ENCODE results near the gene SERINC3.
A peak's percentile ranks its signal among the peaks of the same experiment; 100 is the strongest.
"Not testable (repeated sequence)": the region's sequence is repeated elsewhere in the genome, so short reads cannot be mapped to it uniquely, and the experiment has no call there.

SERINC3 gene

DNA sequence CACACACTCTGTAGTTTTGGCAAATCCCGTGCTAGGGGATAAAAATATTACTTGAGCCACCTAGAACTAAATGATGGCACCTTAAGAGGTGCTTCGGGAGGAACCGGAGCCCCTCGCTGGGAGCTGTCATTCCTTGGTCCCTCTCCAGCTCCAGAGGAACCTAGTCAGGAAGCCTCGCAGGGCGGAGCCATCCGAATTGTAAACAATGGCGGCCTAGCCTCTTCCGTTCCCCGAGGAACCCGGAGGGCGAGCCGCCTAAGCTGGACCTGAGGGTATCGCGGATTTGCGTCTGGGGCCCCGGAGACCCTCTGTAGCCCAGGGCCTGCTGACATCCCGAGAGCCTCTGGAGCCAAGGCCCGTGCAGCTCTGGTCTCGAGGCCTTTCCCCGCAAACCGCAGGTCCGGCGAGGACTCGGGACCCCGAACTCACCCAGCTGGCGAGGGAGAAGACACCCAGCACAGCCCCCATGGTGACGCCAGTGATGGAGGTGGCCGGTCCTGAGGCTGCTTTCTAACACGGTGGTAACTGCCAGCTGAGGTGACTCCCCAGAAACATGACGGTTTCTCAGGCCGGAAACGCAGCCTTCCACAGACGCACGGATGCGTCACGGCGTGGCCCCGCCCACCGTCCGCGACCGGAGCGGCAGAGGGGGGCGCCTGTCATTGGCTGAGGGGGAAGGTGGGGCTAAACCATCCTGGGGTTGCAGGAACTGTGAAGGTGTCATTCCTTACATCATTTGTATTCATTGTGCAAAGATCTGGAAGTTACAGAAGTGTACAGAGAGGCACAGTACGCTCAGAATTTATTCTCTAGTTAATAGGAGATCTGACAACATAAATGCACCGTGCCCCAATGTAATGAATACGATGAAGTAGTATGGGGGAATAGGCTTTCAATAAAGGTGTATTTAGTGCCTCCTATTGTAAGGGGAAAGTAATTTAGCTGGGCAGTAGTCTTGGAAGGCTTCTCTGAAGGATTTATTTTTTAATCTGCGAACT lies at the start of gene SERINC3:
TSS of gene SERINC3 (minus strand) at position 587 of the 998 bp plus-strand sequence. CDS start at position 468, 119 bp downstream.
- peak; percentile 94 for DNase-seq (ENCODE audit: low read depth)

- peak; percentile 63 for DNase-seq (ENCODE audit: low read depth)
These were observed 49.6 kb upstream of the SERINC3 start for GRCh38 chr20:44571362-44571988.

DNA sequence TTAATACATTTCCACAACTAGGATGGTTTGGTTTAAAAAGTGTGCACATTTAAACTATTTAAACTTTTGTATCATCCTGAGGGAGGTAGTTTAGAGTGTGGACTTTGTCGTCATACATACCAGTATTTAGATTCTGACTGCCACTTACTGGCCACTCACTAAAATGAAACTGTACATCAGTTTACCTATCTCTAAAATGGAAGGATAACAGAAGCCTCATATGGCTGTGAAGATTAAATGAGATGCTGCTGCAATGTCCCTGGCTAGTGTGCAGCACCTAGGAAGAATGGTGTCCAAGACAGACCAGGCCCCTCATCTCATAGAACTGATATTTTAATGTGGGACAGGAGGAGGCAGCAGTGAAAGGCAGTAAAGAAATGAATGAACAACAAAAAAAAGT lies 48.5 kb upstream of the SERINC3 start:
- DNase-seq (ENCODE audit: low read depth): no peak

DNA sequence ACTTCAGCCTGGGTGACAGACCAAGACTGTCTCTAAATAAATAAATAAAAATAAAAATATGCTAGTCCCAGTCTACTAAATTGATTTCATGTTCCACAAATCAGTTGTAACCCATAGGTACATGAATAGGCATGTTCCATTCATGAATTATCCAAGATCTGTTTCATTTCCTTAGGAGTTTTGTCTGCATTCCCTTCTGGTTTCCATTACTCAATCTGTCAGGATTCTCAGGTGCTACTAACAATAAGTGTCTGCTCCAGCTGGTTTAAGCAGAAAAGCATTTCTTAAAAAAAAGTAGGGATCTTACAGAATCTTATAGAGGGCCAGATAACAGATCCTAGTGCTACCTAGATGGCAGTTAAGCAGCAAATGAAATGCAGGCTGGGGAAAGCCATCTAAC lies 44.9 kb upstream of the SERINC3 start:
- no peak for DNase-seq (ENCODE audit: low read depth)

DNA sequence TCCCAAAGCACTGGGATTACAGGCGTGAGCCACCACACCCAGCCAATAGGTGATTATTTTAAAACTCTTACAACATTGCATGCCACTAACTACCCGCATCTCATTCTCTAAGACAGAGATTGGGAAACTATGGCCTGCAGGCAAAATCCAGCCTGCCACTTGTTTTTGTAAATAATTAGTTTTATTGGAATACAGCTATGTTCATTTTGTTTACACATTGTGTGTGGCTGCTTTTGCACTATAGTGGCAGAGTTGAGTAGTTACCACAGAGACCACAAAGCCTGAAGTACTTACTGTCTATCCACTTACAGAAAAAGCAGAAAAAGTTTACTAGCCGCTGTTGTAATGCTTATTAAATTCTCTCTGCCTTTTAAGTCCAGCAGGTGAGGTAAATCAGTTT lies 44.1 kb upstream of the SERINC3 start:
- peak; percentile 71 for DNase-seq (ENCODE audit: low read depth)

- no peak for DNase-seq (ENCODE audit: low read depth)
These were observed 40.0 kb upstream of the SERINC3 start for GRCh38 chr20:44561876-44562275.

DNA sequence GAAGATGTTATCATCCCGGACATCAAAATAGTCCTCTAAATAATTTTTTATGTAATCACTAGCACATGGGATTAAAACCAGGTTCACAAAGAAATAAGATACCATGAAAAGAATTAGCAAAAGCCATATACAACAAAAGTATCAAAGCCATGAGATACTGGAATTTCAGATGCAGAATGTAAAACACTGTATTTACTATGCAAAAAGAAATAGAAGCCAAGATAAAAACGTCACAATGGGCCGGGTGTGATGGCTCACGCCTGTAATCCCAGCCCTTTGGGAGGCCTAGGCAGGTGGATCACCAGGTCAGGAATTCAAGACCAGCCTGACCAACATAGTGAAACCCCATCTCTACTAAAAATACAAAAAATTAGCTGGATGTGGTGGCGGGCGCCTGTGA lies 38.9 kb upstream of the SERINC3 start:
- DNase-seq (ENCODE audit: low read depth): not testable (repeated sequence)

- no peak for DNase-seq (ENCODE audit: low read depth)
These were observed 38.4 kb upstream of the SERINC3 start for GRCh38 chr20:44560229-44560628.

- no peak for DNase-seq (ENCODE audit: low read depth)
These were observed 37.4 kb upstream of the SERINC3 start for GRCh38 chr20:44559302-44559701.

DNA sequence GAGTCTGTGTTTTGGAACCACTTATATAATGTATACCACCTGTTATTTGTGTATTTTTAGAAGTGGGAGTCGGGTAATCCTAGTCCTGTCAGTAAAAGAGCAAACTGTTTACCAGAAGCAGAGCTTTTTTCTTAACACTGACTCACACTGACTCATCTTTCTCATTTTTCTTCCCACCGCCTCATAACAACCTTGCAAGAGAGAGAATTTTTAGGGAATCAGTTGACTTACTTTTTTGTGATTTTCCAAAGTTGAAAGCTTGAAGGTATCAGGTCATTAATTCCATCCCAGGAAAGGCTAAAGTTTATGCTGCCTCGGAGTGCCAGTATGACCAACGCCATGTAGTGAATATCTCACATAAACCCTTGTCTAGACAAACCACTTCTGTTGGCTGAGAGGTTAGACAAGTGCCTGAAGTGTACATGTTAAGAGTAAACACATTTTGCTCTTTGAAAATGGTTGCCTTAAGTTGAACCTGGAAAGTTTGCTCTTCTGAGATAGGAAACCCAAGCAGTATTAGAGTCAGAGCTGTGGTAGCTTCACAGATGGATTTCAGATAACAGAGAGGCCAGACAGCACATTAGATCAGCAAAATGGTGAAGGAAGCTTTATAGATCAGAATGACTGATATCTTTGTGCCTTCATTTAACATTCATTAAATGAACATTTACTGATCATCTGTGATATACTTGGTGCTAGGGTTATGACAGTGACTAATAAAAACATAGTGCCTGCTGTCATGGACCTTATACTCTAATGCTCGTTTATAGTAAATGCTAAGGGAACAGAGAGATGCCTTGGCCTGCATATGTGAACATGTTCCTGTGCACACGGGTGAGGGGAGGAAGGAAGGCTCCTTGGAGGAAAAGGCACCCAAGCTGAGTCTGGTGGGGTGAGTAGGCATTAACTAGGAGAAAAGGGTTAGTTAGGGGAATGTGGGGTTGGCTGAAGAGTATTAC lies 31.4 kb upstream of the SERINC3 start:
- DNase-seq (ENCODE audit: low read depth): peak; percentile 87

DNA sequence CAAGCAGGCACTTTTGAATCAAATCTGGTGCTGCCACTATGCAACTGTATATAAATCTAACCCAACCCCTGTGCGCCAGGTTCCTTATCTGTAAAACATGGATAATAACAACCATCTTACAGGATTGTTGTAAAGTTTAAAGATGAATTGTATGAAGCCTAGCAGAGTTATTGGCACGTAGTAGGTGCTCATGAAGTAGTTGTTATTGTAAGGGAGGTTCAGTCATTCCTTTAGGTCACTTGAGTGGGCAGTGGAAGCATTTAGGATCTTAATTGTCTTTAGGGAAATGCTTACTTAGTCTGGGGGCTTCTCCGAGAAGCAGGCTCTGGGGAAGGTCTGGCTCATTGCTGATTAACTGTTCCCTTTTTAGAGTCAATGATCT lies 30.7 kb upstream of the SERINC3 start:
- no peak for DNase-seq (ENCODE audit: low read depth)

GRCh38 chr20:44552050-44552449 lies 30.2 kb upstream of the SERINC3 start:
- no peak for DNase-seq (ENCODE audit: low read depth)

GRCh38 chr20:44549123-44549522 lies 27.3 kb upstream of the SERINC3 start:
- no peak for DNase-seq (ENCODE audit: low read depth)

- no peak for DNase-seq (ENCODE audit: low read depth)
These were observed 25.5 kb upstream of the SERINC3 start for GRCh38 chr20:44547419-44547818.

GRCh38 chr20:44544263-44544662 lies 22.4 kb upstream of the SERINC3 start:
- no peak for DNase-seq (ENCODE audit: low read depth)

DNA sequence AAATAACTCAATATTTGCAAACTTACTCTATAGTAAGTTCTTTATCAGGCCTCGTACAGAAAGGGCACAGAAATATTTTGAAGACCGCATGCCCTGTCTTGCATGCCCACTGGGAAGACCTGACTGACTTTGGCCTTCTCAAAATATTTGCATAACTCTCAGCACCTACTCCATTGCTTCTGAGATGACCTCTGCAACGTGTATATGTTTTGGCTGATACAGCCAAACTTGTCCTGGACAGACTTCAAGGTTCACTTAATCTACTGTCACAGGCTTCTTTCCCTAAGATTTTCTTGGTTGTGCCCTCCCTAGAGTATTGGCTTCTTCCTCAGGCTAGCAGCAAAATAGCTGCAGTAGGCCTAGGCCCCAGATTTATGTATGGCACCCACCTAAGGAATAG lies 21.5 kb upstream of the SERINC3 start:
- DNase-seq (ENCODE audit: low read depth): no peak

DNA sequence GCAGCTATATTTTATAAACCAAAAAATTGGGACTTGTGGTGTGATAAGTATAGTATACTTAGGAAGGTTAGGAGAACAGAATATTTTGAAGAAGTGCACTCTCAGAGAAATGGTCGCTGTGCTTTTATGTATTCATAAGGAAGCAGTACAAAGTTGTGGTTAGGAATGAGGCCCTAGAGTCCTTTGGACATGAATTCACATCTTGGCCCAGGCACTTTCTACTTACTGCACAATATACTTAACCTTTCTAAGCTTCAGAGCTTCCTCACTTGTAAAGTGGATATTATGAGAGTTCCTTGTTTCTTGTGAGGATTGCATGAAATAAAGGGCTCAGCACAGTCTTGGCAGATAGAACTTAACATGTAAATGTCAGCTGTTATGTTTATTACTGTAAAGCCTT lies 21.0 kb upstream of the SERINC3 start:
- no peak for DNase-seq (ENCODE audit: low read depth)

DNA sequence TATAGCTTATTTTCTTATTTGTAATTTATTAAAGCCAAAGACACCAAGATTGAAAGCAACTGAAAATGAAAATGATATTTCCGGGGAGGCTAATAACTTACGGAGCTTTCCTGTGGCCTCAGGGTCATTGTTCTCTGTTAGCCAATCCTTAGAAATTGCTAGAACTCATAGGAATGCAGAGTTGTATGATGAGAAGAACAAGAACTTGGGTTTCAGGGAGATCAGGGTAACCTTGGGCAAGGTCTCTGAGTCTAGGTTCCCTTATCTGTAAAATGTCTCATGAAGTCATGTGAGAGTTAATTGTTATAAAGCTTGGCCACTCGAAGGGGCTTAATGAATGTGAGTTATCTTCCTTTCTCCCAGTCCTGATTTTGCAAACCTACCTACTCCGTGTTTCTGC lies 20.1 kb upstream of the SERINC3 start:
- DNase-seq (ENCODE audit: low read depth): no peak

DNA sequence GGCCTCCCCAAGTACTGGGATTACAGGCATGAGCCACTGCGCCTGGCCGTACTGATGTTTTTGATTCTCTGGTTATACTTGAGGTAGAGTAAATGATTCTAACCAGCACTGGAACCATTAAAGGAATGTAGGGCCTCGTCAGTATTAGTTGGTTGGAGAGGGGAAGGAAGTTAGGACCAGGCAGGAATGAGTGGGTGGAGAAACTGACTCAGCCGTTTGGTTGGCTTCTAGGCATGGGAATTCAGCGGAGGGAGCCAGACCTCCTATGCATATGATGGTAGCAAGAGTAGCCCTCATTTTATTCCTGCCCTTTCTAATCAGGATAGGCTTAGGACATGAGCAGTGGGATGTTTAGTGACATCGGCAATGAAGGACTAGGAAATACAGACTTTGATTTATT lies 19.0 kb upstream of the SERINC3 start:
- peak; percentile 85 for DNase-seq (ENCODE audit: low read depth)

- no peak for DNase-seq (ENCODE audit: low read depth)
These were observed 16.1 kb upstream of the SERINC3 start for GRCh38 chr20:44537993-44538392.

GRCh38 chr20:44536175-44536574 lies 14.3 kb upstream of the SERINC3 start:
- no peak for DNase-seq (ENCODE audit: low read depth)

DNA sequence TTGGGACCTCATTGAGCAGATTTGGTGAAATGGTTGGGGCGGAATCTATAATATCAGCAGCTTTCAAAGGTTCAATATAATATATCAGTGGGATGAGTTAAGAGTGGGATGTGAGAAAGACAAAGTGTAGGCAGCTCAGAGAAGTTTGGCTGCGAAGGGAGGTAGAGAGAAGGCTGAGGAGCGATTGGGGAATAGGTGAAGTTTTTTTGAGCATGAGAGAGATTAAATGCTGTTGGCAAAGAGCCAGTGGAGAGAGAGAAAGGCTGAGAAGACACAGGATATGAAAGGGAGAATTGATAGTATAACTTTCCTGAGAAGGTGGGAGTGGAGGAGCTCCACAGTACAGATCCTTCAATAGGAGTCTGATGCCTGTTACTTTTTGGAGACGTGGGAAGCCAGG lies 12.1 kb upstream of the SERINC3 start:
- DNase-seq (ENCODE audit: low read depth): no peak

Data from EH (cell line).